Measurements from ENCODE around the gene PNKD. TPM values are rescaled to one million over a fixed set of nuclear protein-coding genes. Genes with fewer than 3 reads are reported as not detected.
"Not testable (repeated sequence)": the region's sequence is repeated elsewhere in the genome, so short reads cannot be mapped to it uniquely, and the experiment has no call there.

PNKD gene
- total and polyA plus RNA-seq, 12 donors: 48.8 to 181 (median 87.4) TPM

DNA sequence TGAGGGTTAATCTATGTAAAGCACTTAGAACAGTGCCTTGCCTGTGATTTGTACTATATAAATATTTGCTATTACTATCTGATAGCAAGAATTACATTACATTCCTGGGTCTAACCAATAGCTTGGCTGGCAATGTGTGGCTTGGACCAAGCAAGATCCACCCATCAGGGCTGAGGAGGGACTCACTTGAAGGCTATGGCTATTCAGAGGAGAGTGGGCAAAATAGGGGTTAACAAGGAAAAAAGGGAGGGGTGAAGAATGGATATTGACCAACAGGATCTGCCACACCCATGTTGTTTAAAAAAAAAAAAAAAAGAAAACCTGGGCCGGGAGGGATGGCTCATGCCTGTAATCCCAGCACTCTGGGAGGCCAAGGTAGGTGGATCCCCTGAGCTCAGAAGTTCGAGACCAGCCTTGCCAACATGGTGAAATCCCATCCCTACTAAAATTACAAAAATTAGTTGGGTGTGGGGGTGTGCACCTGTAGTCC is 42.0 kb downstream of the PNKD start:
- Histone ChIP-seq H3K4me1 (replicated peaks in 1 of 2) (no peaks in the 10 kb centered on the region), H3K27ac (no peak overlapping the region), H3K27me3 (no peaks in the 10 kb centered on the region), H3K4me3 (no peak overlapping the region), H3K9me3 (replicated peaks in 1 of 3) (no peaks in the 10 kb centered on the region), H3K36me3 (replicated peaks in 1 of 2) (no peaks in the 10 kb centered on the region)
- no peak for DNase-seq
- 72 to 95% (median 77%) methylated on average over 2 of the region's 2 CpGs for WGBS, 4 donors
- intact Hi-C loops (cut with DNase I): no loop called here
- TF ChIP-seq POLR2A (IDR thresholded peaks at IDR 0.05): no peak
- TF ChIP-seq, protein P1, sequence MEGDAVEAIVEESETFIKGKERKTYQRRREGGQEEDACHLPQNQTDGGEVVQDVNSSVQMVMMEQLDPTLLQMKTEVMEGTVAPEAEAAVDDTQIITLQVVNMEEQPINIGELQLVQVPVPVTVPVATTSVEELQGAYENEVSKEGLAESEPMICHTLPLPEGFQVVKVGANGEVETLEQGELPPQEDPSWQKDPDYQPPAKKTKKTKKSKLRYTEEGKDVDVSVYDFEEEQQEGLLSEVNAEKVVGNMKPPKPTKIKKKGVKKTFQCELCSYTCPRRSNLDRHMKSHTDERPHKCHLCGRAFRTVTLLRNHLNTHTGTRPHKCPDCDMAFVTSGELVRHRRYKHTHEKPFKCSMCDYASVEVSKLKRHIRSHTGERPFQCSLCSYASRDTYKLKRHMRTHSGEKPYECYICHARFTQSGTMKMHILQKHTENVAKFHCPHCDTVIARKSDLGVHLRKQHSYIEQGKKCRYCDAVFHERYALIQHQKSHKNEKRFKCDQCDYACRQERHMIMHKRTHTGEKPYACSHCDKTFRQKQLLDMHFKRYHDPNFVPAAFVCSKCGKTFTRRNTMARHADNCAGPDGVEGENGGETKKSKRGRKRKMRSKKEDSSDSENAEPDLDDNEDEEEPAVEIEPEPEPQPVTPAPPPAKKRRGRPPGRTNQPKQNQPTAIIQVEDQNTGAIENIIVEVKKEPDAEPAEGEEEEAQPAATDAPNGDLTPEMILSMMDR (IDR thresholded peaks at IDR 0.05): no peak

DNA sequence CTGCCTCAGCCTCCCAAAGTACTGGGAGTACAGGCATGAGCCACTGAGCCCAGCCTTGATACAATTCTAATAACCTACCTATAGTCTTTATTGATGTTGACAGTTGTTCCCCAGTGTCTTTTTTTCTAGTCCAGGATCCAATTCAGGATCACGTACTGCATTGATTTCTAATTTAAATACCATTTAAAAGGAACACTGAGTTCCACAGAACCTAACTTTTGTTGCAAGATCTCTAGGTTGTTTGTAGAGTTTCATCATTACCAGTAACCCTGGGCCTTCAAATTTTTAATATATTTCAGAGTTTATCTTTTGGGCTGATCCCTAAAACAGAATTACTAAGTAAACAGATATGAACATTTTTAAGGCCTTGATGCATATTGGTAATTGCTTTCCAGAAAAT is 43.0 kb downstream of the PNKD start:
- Histone ChIP-seq H3K4me1 (replicated peaks in 1 of 2) (no peaks in the 10 kb centered on the region), H3K27me3 (no peaks in the 10 kb centered on the region), H3K36me3 (replicated peaks in 1 of 2) (no peaks in the 10 kb centered on the region), H3K27ac (no peak overlapping the region), H3K9me3 (replicated peaks in 1 of 3) (no peaks in the 10 kb centered on the region), H3K4me3 (no peak overlapping the region)
- DNase-seq: no peak
- WGBS, 4 donors: 62 to 81% (median 76%) methylated on average over 1 of the region's 1 CpG
- TF ChIP-seq, protein P1 (IDR thresholded peaks at IDR 0.05): no peak
- no peak for TF ChIP-seq POLR2A (IDR thresholded peaks at IDR 0.05)
- intact Hi-C loops (cut with DNase I): no loop called here

DNA sequence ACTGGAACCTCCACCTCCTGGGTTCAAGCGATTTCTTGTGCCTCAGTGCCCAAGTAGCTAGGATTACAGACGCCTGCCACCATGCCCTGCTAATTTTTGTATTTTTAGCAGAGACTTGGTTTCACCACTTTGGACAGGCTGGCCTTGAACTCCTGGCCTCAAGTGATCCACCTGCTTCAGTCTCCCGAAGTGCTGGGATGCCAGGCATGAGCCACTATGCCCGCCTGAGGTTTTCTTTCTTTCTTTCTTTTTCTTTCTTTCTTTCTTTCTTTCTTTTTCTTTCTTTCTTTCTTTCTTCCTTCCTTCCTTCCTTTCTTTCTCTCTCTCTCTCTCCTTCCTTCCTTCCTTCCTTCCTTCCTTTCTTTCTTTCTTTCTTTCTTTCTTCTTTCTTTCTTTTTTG is 44.4 kb downstream of the PNKD start:
- H3K27ac ChIP-seq; DNase-seq; H3K9me3 ChIP-seq (replicated peaks in 1 of 3); H3K4me1 ChIP-seq (replicated peaks in 1 of 2); H3K4me3 ChIP-seq; H3K27me3 ChIP-seq; intact Hi-C loops (cut with DNase I); H3K36me3 ChIP-seq (replicated peaks in 1 of 2): not testable (repeated sequence)
- 85 to 92% (median 89%) methylated on average over 4 of the region's 4 CpGs for WGBS, 4 donors

DNA sequence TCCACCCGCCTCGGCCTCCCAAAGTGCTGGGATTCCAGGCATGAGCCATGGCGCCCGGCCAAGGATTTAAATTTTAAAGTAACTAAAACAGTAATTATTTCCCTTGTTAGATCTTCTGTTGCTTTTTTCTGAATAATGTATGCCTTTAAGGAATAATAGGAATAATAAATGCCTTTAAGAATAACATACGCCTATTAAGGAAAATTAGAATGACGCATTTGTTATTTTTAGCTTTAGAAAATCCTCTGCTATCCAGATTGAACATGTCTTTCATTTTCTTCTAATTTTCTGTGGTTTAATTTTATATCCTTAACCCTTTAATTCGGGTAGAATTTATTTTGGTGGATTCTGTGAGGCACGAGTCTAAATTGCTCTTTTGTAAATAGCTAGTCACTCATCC is 45.1 kb downstream of the PNKD start:
- H3K4me1 ChIP-seq (replicated peaks in 1 of 2): no peaks in the 10 kb centered on the region
- no peaks in the 10 kb centered on the region for H3K27me3 ChIP-seq
- TF ChIP-seq POLR2A (IDR thresholded peaks at IDR 0.05): no peak
- TF ChIP-seq, protein P1 (IDR thresholded peaks at IDR 0.05): no peak
- intact Hi-C loops (cut with DNase I): no loop called here
- no peak overlapping the region for H3K27ac ChIP-seq
- no peak for DNase-seq
- WGBS, 4 donors: 79 to 86% (median 82%) methylated on average over 8 of the region's 8 CpGs
- H3K36me3 ChIP-seq (replicated peaks in 1 of 2): no peaks in the 10 kb centered on the region
- no peaks in the 10 kb centered on the region for H3K9me3 ChIP-seq (replicated peaks in 1 of 3)
- H3K4me3 ChIP-seq: no peak overlapping the region

DNA sequence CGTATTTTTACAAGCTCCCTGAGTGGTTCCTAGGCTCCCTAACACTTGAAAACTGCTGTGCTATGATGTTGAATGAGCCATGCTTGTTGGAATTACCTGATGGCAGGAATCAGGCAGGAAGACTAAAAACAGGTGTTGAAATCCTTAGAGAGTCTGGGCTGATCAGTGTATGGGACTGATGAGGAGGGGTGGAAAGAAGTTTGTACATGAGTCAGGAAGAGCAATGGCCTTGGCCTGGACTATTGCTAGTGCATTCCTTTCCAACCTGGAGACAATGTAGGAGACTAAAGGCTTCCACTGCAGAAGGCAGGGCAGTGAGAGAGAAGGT is 46.9 kb downstream of the PNKD start:
- Histone ChIP-seq H3K4me3 (no peak overlapping the region), H3K27ac (no peak overlapping the region), H3K36me3 (replicated peaks in 1 of 2) (no peaks in the 10 kb centered on the region), H3K27me3 (no peaks in the 10 kb centered on the region), H3K9me3 (replicated peaks in 1 of 3) (no peaks in the 10 kb centered on the region), H3K4me1 (replicated peaks in 1 of 2) (peaks cover 0 to 9% of the 10 kb centered on the region in 2 donors)
- peak in 1 of 7 donors; percentile 25 for DNase-seq
- TF ChIP-seq, protein P1 (IDR thresholded peaks at IDR 0.05): no peak
- no peak for TF ChIP-seq POLR2A (IDR thresholded peaks at IDR 0.05)
- intact Hi-C loops (cut with DNase I): no loop called here
- 77 to 97% (median 90%) methylated on average over 1 of the region's 1 CpG for WGBS, 4 donors

Measured in adrenal gland (tissue), 12 donors.